CD4-positive, alpha-beta T cell treated with Interleukin-21 for 1 hour (primary cell): ENCODE data around the gene ABCA2.

Source experiments
- DNase-seq: peaks from one replicate; pipeline ENCODE4 v3.0.0-alpha.2; 2020

Gene ABCA2

GRCh38 chr9:137015540-137015930 lies 12.5 kb downstream of the ABCA2 start:
- no peak for DNase-seq

- DNase-seq, result no peak
Measured at GRCh38 chr9:137014776-137015539, 13.1 kb downstream of the ABCA2 start.

GRCh38 chr9:137014166-137014565 lies 13.9 kb downstream of the ABCA2 start:
- DNase-seq, result no peak

DNA sequence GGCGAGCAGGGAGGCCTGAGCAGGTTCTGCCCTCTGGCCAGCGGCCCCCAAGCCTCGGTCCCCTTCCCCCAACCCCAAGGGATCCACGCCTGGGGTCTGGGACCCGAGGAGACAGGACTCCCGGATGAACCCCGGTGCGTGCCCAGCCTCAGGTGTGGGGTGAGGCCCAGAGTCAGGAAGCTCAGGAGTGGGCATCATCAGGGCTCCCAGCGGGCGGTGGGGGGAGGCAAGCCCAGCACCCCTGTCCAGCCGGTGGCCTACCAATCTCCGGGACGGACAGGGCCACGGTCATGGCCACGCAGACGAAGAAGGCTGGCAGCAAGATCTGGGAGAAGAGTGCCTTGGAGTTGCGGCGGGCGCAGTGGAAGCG lies 14.5 kb downstream of the ABCA2 start:
- no peak for DNase-seq

DNA sequence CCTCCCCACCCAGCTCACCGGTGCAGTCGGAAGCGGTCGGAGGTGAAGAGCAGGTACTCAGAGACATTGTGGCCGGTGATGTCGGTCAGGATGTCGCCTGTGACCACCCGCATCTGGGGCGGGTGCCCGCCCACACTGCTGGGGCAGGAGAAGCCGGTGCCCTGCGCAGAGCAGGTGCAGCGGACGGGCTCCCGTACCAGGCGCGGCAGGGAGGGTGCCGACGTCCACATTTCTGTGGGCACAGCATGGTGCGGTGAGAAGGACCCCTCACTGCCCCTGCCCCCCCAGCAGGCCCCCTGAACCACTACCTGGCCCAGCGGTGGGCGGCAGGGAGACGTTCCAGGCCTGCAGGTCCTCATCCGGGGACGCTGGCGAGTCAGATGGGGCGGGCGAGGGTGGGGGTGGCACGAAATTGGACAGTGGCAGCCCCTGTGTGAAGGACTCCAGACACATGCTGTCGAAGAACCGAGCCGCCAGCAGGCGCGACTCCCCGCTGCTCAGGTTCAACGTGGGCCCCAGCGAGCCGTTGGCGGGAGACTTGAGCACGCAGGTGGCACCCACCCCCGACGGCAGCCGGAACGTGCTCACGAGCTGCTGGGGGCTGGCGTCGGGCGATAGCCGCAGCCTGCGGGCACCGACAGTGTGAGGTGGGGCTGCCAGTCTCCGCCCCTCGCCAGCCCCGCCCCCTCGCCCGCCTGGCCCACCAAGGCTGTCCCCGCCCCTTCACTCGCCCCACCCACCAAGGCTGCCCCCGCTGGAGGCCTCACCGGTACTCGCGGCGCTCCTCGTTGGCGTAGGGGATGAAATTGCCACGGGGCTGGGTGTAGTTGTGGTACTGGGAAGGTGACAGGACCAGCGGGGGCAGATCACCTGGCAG lies 15.1 kb downstream of the ABCA2 start:
- no peak for DNase-seq

DNA sequence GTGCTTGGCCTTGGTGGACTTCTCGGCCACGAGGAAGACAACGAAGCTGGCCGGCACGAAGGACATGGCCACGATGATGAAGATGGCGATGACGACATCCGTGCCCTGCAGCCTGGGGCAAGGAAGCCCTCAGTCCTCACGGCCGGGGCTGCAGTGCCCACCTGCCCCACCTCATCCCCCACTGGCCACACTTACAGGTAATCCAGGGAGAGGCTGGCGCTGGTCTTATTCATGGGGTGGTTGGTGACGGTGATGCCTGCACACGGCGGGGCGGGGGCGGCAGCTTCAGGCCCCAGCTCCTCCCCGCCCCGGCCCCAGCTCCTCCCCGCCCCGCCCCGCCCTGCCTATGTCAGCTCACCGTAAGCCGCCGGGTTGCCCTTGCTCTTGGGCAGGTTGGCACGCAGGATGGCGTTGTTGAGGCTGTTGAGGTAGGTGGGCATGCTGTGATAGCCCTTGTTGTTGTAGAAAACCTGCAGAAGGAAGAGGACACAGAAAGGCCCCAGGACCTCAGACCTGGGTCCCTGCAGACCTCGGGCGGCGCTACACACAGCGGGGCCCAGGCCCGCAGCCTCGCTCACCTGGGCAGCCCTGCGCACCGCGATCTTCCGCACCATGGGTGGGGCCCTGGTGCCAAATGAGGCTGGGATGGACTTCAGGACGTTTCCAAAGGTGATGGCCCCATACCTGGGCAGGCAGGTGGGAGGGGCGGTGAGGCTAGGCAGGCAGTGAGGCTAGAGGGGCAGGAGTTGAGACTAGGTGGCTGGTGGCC lies 15.9 kb downstream of the ABCA2 start:
- DNase-seq, result no peak

- no peak for DNase-seq
Measured at GRCh38 chr9:137011156-137011555, 16.9 kb downstream of the ABCA2 start.

DNA sequence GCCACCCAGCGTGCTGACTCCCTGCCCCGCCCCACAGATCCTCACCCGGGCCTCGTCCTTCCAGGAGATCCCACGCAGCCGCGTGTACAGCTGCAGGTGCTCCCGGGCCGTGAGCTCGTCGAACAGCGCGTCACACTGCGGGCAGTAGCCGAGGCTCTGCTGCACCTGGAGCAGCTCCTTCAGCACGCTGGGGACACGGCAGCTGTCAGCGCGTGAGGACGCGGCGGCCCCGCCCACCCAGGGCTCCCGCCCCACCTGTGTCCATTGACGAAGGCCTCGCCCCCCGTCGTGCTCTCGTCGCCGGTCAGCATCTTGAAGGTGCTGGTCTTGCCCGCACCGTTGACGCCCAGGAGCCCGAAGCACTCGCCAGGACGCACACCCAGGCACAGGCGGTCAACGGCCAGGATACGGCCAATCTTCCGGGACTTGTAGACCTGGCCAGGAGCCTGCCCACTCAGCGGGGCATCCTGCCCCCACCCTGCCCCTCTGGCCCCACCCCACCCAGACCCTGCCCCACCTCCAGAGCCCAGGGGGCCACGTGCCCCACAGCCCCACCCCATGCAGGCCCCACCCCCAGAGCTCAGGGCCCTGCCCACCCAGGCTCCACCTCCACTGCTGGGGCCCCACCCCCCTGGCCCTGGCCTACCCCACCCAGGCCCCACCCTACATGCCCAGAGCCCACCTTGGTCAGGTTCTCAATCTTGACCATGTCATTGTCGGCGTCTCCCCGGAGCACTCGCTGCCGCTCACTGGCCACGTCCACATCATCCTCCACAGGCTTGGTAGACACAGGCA lies 17.9 kb downstream of the ABCA2 start:
- DNase-seq, result no peak

- DNase-seq, result no peak
Measured at GRCh38 chr9:137009217-137009616, 18.8 kb downstream of the ABCA2 start.

DNA sequence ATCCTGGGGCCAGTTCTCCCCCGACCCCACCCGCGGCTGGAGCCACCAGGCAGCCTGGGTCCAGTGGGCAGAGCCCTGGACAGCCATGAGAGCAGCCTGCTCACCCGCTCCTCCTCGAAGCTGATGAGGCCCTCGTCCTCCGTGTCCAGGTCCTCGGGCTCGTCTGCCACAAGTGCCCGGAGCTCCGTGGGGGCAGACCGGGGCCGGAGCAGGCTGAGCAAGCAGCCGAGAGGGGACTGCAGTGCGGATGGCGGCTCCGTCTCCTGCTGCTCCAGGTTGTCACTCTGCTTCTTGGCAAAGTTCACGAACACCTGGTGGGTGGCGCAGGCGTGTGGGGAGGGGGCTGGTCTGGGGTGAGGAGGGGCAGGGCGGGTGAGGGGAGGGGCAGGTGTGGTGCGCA lies 19.7 kb downstream of the ABCA2 start:
- DNase-seq, result no peak

DNA sequence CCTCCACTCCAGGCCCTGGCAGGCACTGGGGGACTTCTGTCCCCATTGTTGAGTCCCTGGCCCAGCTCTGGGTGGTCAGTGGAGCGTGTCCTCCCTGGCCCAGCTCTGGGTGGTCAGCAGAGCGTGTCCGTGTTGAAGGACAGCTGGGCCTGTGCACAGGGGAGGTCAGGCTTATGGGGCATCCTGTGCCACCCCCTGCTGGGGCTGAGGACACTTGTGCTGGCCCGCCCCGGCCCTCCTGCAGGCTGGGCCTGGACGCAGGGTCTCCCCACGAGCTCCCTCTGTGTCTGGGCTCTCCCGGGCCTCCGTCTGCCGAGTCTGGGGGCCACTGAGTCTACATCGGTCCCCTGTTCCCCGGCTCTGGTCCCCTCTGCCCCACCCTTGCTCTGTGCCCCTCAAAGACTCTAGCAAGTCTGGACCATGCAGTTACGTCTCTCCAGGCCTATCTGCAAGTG lies 20.2 kb downstream of the ABCA2 start:
- no peak for DNase-seq

GRCh38 chr9:137007108-137007815 lies 20.8 kb downstream of the ABCA2 start:
- DNase-seq, result no peak

GRCh38 chr9:137006116-137007003 lies 21.7 kb downstream of the ABCA2 start:
- DNase-seq, result no peak

GRCh38 chr9:137004285-137004684 lies 23.8 kb downstream of the ABCA2 start:
- DNase-seq, result peak; percentile 32

GRCh38 chr9:137002646-137003041 lies 25.4 kb downstream of the ABCA2 start:
- DNase-seq, result no peak

- DNase-seq, result no peak
Measured at GRCh38 chr9:137001857-137002645, 26.0 kb downstream of the ABCA2 start.

- DNase-seq, result peak; percentile 52
Measured at GRCh38 chr9:137000177-137000930, 27.7 kb downstream of the ABCA2 start.

GRCh38 chr9:136997830-136998234 lies 30.2 kb downstream of the ABCA2 start:
- DNase-seq, result peak; percentile 57

DNA sequence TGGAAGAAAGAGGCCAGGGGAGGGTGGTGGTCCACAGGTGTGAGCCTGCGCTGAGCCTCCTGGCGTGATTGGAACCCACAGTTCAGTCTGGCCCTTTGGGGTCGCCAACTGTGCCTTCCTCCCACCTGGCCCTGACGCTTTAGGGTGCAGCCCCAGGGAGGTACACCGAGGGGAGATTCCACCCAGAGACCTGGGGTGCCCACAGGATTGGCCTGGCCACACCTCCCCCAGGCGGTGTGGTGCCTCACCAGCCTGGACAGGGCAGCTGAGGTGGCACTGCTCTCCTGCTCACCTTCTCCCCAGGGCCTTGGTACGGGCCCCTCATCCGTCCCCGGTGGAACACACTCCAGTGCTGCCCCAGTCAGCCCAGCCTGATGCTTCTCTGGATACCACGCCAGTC lies 30.7 kb downstream of the ABCA2 start:
- no peak for DNase-seq
